Ovary (tissue), 9 donors: ENCODE measurements around the gene RAD21L1. TPM values are rescaled to one million over a fixed set of nuclear protein-coding genes. Genes with fewer than 3 reads are reported as not detected.

ENCODE experiments used
- DNase-seq, 5 donors: peaks; one replicate each; pipeline ENCODE4 v3.0.0-alpha.2; 2019 to 2020
- H3K27ac ChIP-seq, 2 donors: fragments of 200-600 bp; one replicate each; pipeline versions ENCODE4 v1.5.1 to v1.8.0; 2019 to 2022
- H3K27me3 ChIP-seq: fragments of 200-600 bp; one replicate; pipeline ENCODE4 v1.8.0; 2022
- H3K36me3 ChIP-seq: fragments of 200-600 bp; sonication (generic); one replicate; pipeline ENCODE4 v1.5.1; 2019
- H3K4me1 ChIP-seq: one replicate; pipeline ENCODE4 v1.8.1; 2013; ENCODE audit warnings: mild to moderate bottlenecking, moderate library complexity; ENCODE audit not compliant: insufficient read depth
- H3K4me3 ChIP-seq: fragments of 200-600 bp; sonication (generic); one replicate; pipeline ENCODE4 v1.5.1; 2017
- H3K9me3 ChIP-seq, 2 donors: fragments of 200-600 bp in 1 of 2; sonication (generic) in 1 of 2; one replicate each; pipeline versions ENCODE4 v1.5.1 to v1.8.1; 2013 to 2019; ENCODE audit warnings: mild to moderate bottlenecking in 1 of 2, moderate library complexity in 1 of 2
- CTCF ChIP-seq, 3 donors: fragments of 450-650 bp in 2 of 3; fragments of 200-600 bp in 1 of 3; IDR thresholded peaks; one replicate each; pipeline versions ENCODE4 v1.5.1 to v1.8.0; 2016 to 2022; ENCODE audit warnings: antibody characterized with exemption in 3 of 3, mild to moderate bottlenecking in 1 of 3
- EP300 ChIP-seq: sonication (generic); formaldehyde crosslinking; IDR thresholded peaks from one replicate; pipeline ENCODE4 v1.6.1; 2017; ENCODE audit warnings: antibody characterized with exemption
- POLR2A ChIP-seq: fragments of 450-650 bp; IDR thresholded peaks from one replicate; pipeline ENCODE4 v1.6.1; 2017; ENCODE audit warnings: antibody characterized with exemption, mild to moderate bottlenecking, moderate library complexity
- WGBS, 3 donors: extraction: QIAGEN DNeasy Blood & Tissue Kit in 1 of 3; methylation state at CpG; one replicate each; pipeline versions ENCODE4 v1.1.5 to v1.1.7; 2013 to 2017; 5-methylcytosine and 5-hydroxymethylcytosine counted together
- intact Hi-C, 4 donors: fragments of 100-400 bp; cut with DNase I; formaldehyde crosslinking; loops; one replicate each; pipeline versions ENCODE4 v1.11.0 to v1.15.1; 2022 to 2023
- polyA plus RNA-seq, 2 donors: library from polyadenylated mRNA; stranded (reverse); fragments of 200-250 nt in 1 of 2; fragments of 350-450 nt in 1 of 2; fragmentation: Illumina TruSeq in 1 of 2; extraction: RNeasy Lipid Tissue Mini Kit (QIAGEN cat#74804) in 1 of 2; gene quantifications; one replicate each; pipeline ENCODE4 v1.2.3, GENCODE V29; 2013 to 2014
- total RNA-seq, 7 donors: library from RNA; depleted of rRNA in 2 of 7; stranded (reverse); fragments of >200 nt in 2 of 7; fragmentation: NEBNext Ultra II Directional in 3 of 7; extraction: Animal tissue kit (Norgen Biotek cat#: 25700) in 3 of 7; gene quantifications; one replicate each; pipeline versions ENCODE4 v1.1.0 to v1.2.4, GENCODE V29; 2016 to 2023
- donor health status: DM: no; HTN: no; CAD: no; lungs with moderate emphysema.
- donor health status: DM: no; HTN: no; CAD: no.
- donor health status: Bipolar disorder and iron deficiency.
- donor health status: DM: yes; HTN: yes; CAD: no.
- donor health status: DM: no; HTN: no; CAD: no.
- donor health status: DM: yes; HTN: yes; CAD: no.

Gene RAD21L1
- total and polyA plus RNA-seq, 9 donors = not detected

GRCh38 chr20:1267809-1268374 is 42.0 kb downstream of the RAD21L1 start:
- TF ChIP-seq EP300 (no peak), CTCF (IDR thresholded peaks at IDR 0.05) (no peak), POLR2A (no peak)
- no peaks in the 10 kb centered on the region for H3K9me3 ChIP-seq
- no peak for DNase-seq
- H3K27ac ChIP-seq = no peak overlapping the region
- no peaks in the 10 kb centered on the region for H3K36me3 ChIP-seq
- no peaks in the 10 kb centered on the region for H3K4me1 ChIP-seq
- no peaks in the 10 kb centered on the region for H3K27me3 ChIP-seq
- intact Hi-C loops = no loop called here
- no peak overlapping the region for H3K4me3 ChIP-seq
- 89 to 92% (median 91%) methylated on average over 3 of the region's 3 CpGs for WGBS, 3 donors

- Histone ChIP-seq H3K4me1 (no peaks in the 10 kb centered on the region), H3K9me3 (no peaks in the 10 kb centered on the region), H3K27me3 (no peaks in the 10 kb centered on the region), H3K27ac (no peak overlapping the region), H3K36me3 (no peaks in the 10 kb centered on the region), H3K4me3 (no peak overlapping the region)
- WGBS, 3 donors = 90 to 94% (median 94%) methylated on average over 8 of the region's 8 CpGs
- TF ChIP-seq CTCF (IDR thresholded peaks at IDR 0.05) = no peak
- no peak for TF ChIP-seq POLR2A
- no peak for TF ChIP-seq EP300
- no peak for DNase-seq
- intact Hi-C loops = no loop called here
Measured at GRCh38 chr20:1269235-1269634, 43.4 kb downstream of the RAD21L1 start.

GRCh38 chr20:1269850-1270249 is 44.0 kb downstream of the RAD21L1 start:
- intact Hi-C loops = no loop called here
- Histone ChIP-seq H3K36me3 (no peaks in the 10 kb centered on the region), H3K4me3 (no peak overlapping the region), H3K4me1 (no peaks in the 10 kb centered on the region), H3K27me3 (no peaks in the 10 kb centered on the region), H3K27ac (no peak overlapping the region), H3K9me3 (no peaks in the 10 kb centered on the region)
- 94 to 95% (median 95%) methylated on average over 3 of the region's 3 CpGs for WGBS, 3 donors
- TF ChIP-seq POLR2A (no peak), CTCF (IDR thresholded peaks at IDR 0.05) (no peak), EP300 (no peak)
- DNase-seq = no peak

- Histone ChIP-seq H3K4me1 (no peaks in the 10 kb centered on the region), H3K27ac (no peak overlapping the region), H3K4me3 (no peak overlapping the region), H3K9me3 (no peaks in the 10 kb centered on the region), H3K36me3 (no peaks in the 10 kb centered on the region), H3K27me3 (no peaks in the 10 kb centered on the region)
- DNase-seq = no peak
- TF ChIP-seq POLR2A (no peak), CTCF (IDR thresholded peaks at IDR 0.05) (no peak), EP300 (no peak)
- intact Hi-C loops = no loop called here
- WGBS, 3 donors = 76 to 82% (median 81%) methylated on average over 6 of the region's 6 CpGs
Measured at GRCh38 chr20:1272368-1273100, 46.7 kb downstream of the RAD21L1 start.
